K562 (cell line): ENCODE measurements around the gene ACTR3C. TPM values are rescaled to one million over a fixed set of nuclear protein-coding genes. Genes with fewer than 3 reads are reported as not detected.
A peak's percentile ranks its signal among the peaks of the same experiment; 100 is the strongest.

Experiments used
- AFF1 ChIP-seq, 2 experiments: fragments of 450-650 bp; IDR thresholded peaks; 2 replicates each; pipeline ENCODE4 v1.6.1; 2018; ENCODE audit warnings: mild to moderate bottlenecking in 2 of 2, low read depth in 1 of 2; ENCODE audit not compliant: partially characterized antibody in 2 of 2
- CAMTA2 ChIP-seq: fragments of 250-450 bp; sonication (Bioruptor Pico); conservative IDR thresholded peaks from 2 replicates; pipeline ENCODE4 v1.5.1; 2022
- E2F8 ChIP-seq: fragments of 450-650 bp; IDR thresholded peaks from 2 replicates; pipeline ENCODE4 v1.7.1; 2018; ENCODE audit warnings: mild to moderate bottlenecking, low read depth; ENCODE audit not compliant: partially characterized antibody
- ELF4 ChIP-seq: fragments of 450-650 bp; formaldehyde crosslinking; IDR thresholded peaks from 2 replicates; pipeline ENCODE4 v1.4.0; 2022; ENCODE audit warnings: missing genetic modification characterization
- EP300 ChIP-seq: IDR thresholded peaks from 2 replicates; pipeline ENCODE4 v1.6.1; 2012; ENCODE audit warnings: low read length, improper control_type of control experiment
- FOXA1 ChIP-seq: fragments of 450-650 bp; IDR thresholded peaks from 2 replicates; pipeline ENCODE4 v1.6.1; 2016; ENCODE audit warnings: mild to moderate bottlenecking, borderline replicate concordance
- FOXP1 ChIP-seq: sonication (generic); formaldehyde crosslinking; IDR thresholded peaks from 2 replicates; pipeline ENCODE4 v1.8.0; 2022; ENCODE audit warnings: mild to moderate bottlenecking, missing genetic modification reagents
- IFI16 ChIP-seq: fragments of 250-450 bp; sonication (Bioruptor Pico); IDR thresholded peaks from 2 replicates; pipeline ENCODE4 v2.1.2; 2022; ENCODE audit warnings: mild to moderate bottlenecking, inconsistent platforms
- KAT7 ChIP-seq: sonication (generic); formaldehyde crosslinking; IDR thresholded peaks from 2 replicates; pipeline ENCODE4 v1.8.0; 2022; ENCODE audit warnings: missing genetic modification reagents, mild to moderate bottlenecking, borderline replicate concordance
- MAFF ChIP-seq: IDR thresholded peaks from 2 replicates; pipeline ENCODE4 v1.6.1; 2012; ENCODE audit warnings: low read length, improper control_type of control experiment
- NR2C1 ChIP-seq, 2 experiments: fragments of 450-650 bp; IDR thresholded peaks; 2 replicates each; pipeline ENCODE4 v1.6.1; 2017; ENCODE audit warnings: mild to moderate bottlenecking in 2 of 2, antibody characterized with exemption in 1 of 2, inconsistent platforms in 1 of 2, missing compliant biosample characterization in 1 of 2, missing genetic modification characterization in 1 of 2
- POLR2AphosphoS2 ChIP-seq: IDR thresholded peaks from 2 replicates; pipeline ENCODE4 v1.6.1; 2012; ENCODE audit warnings: low read length, improper control_type of control experiment
- RBFOX2 ChIP-seq: fragments of 200-400 bp; formaldehyde crosslinking; IDR thresholded peaks from 2 replicates; pipeline ENCODE4 v1.6.1; 2017; ENCODE audit warnings: low read depth, mild to moderate bottlenecking, low read length, moderate library complexity
- RCOR1 ChIP-seq, 2 experiments: IDR thresholded peaks; 2 replicates each; pipeline ENCODE4 v1.6.1; 2012; ENCODE audit warnings: low read depth in 2 of 2, low read length in 2 of 2, borderline replicate concordance in 1 of 2, improper control_type of control experiment in 1 of 2
- SNIP1 ChIP-seq: fragments of 450-650 bp; IDR thresholded peaks from 2 replicates; pipeline ENCODE4 v1.7.1; 2017; ENCODE audit warnings: low read depth, mild to moderate bottlenecking
- TEAD2 ChIP-seq: fragments of 450-650 bp; IDR thresholded peaks from 2 replicates; pipeline ENCODE4 v1.6.1; 2016; ENCODE audit warnings: missing genetic modification characterization, control low read depth, missing compliant biosample characterization
- ZC3H11A ChIP-seq: IDR thresholded peaks from 2 replicates; pipeline ENCODE4 v1.6.1; 2012; ENCODE audit warnings: low read depth, low read length, improper control_type of control experiment
- ZNF217 ChIP-seq: sonication (generic); formaldehyde crosslinking; IDR thresholded peaks from 2 replicates; pipeline ENCODE4 v1.8.0; 2022; ENCODE audit warnings: mild to moderate bottlenecking, missing genetic modification reagents
- ZNF23 ChIP-seq: fragments of 250-450 bp; sonication (Bioruptor Pico); IDR thresholded peaks from 2 replicates; pipeline ENCODE4 v1.4.0; 2020; ENCODE audit warnings: mild to moderate bottlenecking
- ZNF511 ChIP-seq: sonication (generic); formaldehyde crosslinking; IDR thresholded peaks from 2 replicates; pipeline ENCODE4 v1.8.0; 2022; ENCODE audit warnings: mild to moderate bottlenecking, missing genetic modification reagents
- ZNF780A ChIP-seq: fragments of 250-450 bp; sonication (Bioruptor Pico); IDR thresholded peaks from 2 replicates; pipeline ENCODE4 v1.5.0; 2021; ENCODE audit warnings: mild to moderate bottlenecking
- polyA plus RNA-seq, 8 experiments: library from polyadenylated mRNA; depleted of rRNA in 4 of 8; stranded (reverse) in 5 of 8; unstranded in 3 of 8; fragments of >200 nt; fragmentation: Nextera tagmentation in 2 of 8; fragmentation: Illumina TruSeq in 1 of 8; extraction: Ambion mirVana in 2 of 8; extraction: Trizol in 1 of 8; gene quantifications; 2 replicates each; pipeline versions ENCODE4 v1.2.1 to v1.2.3, GENCODE V29; 2011 to 2014; ENCODE audit warnings: inconsistent platforms in 1 of 8, missing spikeins in 1 of 8
- total RNA-seq, 7 experiments: library from RNA; depleted of rRNA in 6 of 7; stranded (reverse); fragments of >200 nt in 6 of 7; fragmentation: Illumina TruSeq in 2 of 7; extraction: Trizol in 2 of 7; gene quantifications; 2 replicates each; pipeline versions ENCODE4 v1.2.1 to v1.2.3, GENCODE V29; 2011 to 2021; ENCODE audit warnings: low replicate concordance in 1 of 7

ACTR3C gene
- total and polyA plus RNA-seq, 9 of the 15 experiments (the other 6 are each of a cell fraction or from before 2014, with no cell fraction given), result 9.0 to 35.4 (median 13.3) TPM

GRCh38 chr7:150317748-150318444, 5.4 kb downstream of the ACTR3C start (continued):
- TF ChIP-seq ZNF511 (no peak), FOXA1 (no peak), MAFF (no peak), EP300 (peak; percentile 77), NR2C1 (IDR thresholded peaks at IDR 0.05) (no peak), NR2C1 (tag; IDR thresholded peaks at IDR 0.05) (0 out of 2 replicates have a peak, but pooled peaks have one; percentile 49), ZNF780A (CRISPR knock-in tag) (no peak), E2F8 (no peak), FOXP1 (no peak), POLR2AphosphoS2 (no peak), ELF4 (CRISPR knock-in tag) (no peak), RBFOX2 (no peak), TEAD2 (tag) (no peak), SNIP1 (no peak), CAMTA2 (CRISPR knock-in tag) (0 out of 2 replicates have a peak, but pooled peaks have one; percentile 12), ZNF217 (CRISPR knock-in tag) (no peak), IFI16 (CRISPR knock-in tag) (no peak), AFF1 (IDR thresholded peaks at IDR 0.05; ENCODE audit: low read depth in 1 of 2, partially characterized antibody in 2 of 2) (peak; percentile 62 to 80), ZNF23 (CRISPR knock-in tag) (no peak), RCOR1 (IDR thresholded peaks at IDR 0.05; ENCODE audit: borderline replicate concordance in 1 of 2, low read depth in 2 of 2, low read length in 2 of 2) (peak in 1 of 2 experiments; percentile 61; a peak in 1 of 4 replicates), KAT7 (no peak), ZC3H11A (no peak)
